ENCODE results near the gene DCLK2. TPM values are rescaled to one million over a fixed set of nuclear protein-coding genes. Genes with fewer than 3 reads are reported as not detected.

The DCLK2 gene
- total and polyA plus RNA-seq, 2 of the 8 experiments (the other 6 are each of a cell fraction or from before 2014, with no cell fraction given), result 0.32 to 0.37 TPM

- WGBS, 2 experiments (ENCODE audit: extremely low coverage in 1 of 2, insufficient coverage in 1 of 2, insufficient read length in 1 of 2, insufficient replicate concordance in 2 of 2, low coverage in 1 of 2, low lambda C conversion rate in 2 of 2, missing lambda C conversion rate in 1 of 2), result 89% methylated on average over 8 of the region's 8 CpGs; no CpG with 5 or more reads in 1 of the 2 experiments
- no peak overlapping the region for H3K9ac ChIP-seq (replicated peaks in 1 of 4; ENCODE audit: extremely low read depth in 1 of 4, low read depth in 3 of 4, low read length in 3 of 4)
- TF ChIP-seq USF2 (IDR thresholded peaks at IDR 0.05; ENCODE audit: low read length), result no peak
- TF ChIP-seq SP1 (IDR thresholded peaks at IDR 0.05; ENCODE audit: low read depth, low read length), result no peak
- TF ChIP-seq YY1 (IDR thresholded peaks at IDR 0.05; ENCODE audit: low read depth, low read length), result no peak
- TF ChIP-seq SIX5 (IDR thresholded peaks at IDR 0.05; ENCODE audit: low read depth, low read length), result no peak
- no peak for TF ChIP-seq TCF12 (IDR thresholded peaks at IDR 0.05; ENCODE audit: low read depth, low read length)
- TF ChIP-seq POLR2A (IDR thresholded peaks at IDR 0.05; ENCODE audit: control extremely low read depth in 1 of 2, low read depth in 2 of 2, low read length in 2 of 2), result no peak
- no peak for TF ChIP-seq SIRT6 (IDR thresholded peaks at IDR 0.05; ENCODE audit: low read length)
- no peak for TF ChIP-seq MAX (IDR thresholded peaks at IDR 0.05)
- TF ChIP-seq PHF8 (conservative IDR thresholded peaks at IDR 0.05; ENCODE audit: low read depth, low read length), result no peak
- no peak for TF ChIP-seq CEBPB (IDR thresholded peaks at IDR 0.05; ENCODE audit: low read depth, low read length)
- TF ChIP-seq CREB1 (IDR thresholded peaks at IDR 0.05), result no peak
- no peak for TF ChIP-seq RBBP5 (IDR thresholded peaks at IDR 0.05; ENCODE audit: borderline replicate concordance, low read depth, low read length)
Measured at GRCh38 chr4:150280975-150281374, 202.7 kb downstream of the DCLK2 start.

More at GRCh38 chr4:150280975-150281374, 202.7 kb downstream of the DCLK2 start:
- no peak overlapping the region for H2BK120ac ChIP-seq (replicated peaks; ENCODE audit: low read depth, low read length)
- no peak overlapping the region for H2AFZ ChIP-seq (ENCODE audit: low read length)
- H4K91ac ChIP-seq (replicated peaks; ENCODE audit: insufficient read length, low read length), result no peak overlapping the region
- H3K4me3 ChIP-seq (ENCODE audit: extremely low read depth in 1 of 4, insufficient read depth in 2 of 4, low read depth in 3 of 4, low read length in 4 of 4), result no peak overlapping the region
- no peaks in the 10 kb centered on the region for H3K79me2 ChIP-seq (ENCODE audit: control insufficient read depth in 1 of 2, insufficient read depth in 2 of 2, low read length in 2 of 2)
- H2BK12ac ChIP-seq (ENCODE audit: low read depth, low read length), result no peak overlapping the region
- H3K4me1 ChIP-seq (replicated peaks in 1 of 4; ENCODE audit: control insufficient read depth in 3 of 4, insufficient read depth in 4 of 4, low read length in 3 of 4), result no peaks in the 10 kb centered on the region
- DNase-seq (ENCODE audit: low read depth in 1 of 2, low spot score in 2 of 2) (no peak), FAIRE-seq (no peak)
- no peak overlapping the region for H4K5ac ChIP-seq (ENCODE audit: insufficient read length, low read depth, low read length)
- H3K4ac ChIP-seq (replicated peaks; ENCODE audit: insufficient read length, low read depth, low read length), result no peak overlapping the region
- no peak overlapping the region for H2BK20ac ChIP-seq (ENCODE audit: low read length)
- POLR2A ChIA-PET (ENCODE audit: partially characterized antibody), result interaction anchor here (0.7 kb wide), 1 partner anchor 274 kb away, joined by 3 read pairs; no protein-coding TSS in a partner anchor
- no peak overlapping the region for H3K18ac ChIP-seq (ENCODE audit: extremely low read depth, low read length)
- no peak overlapping the region for H4K8ac ChIP-seq (ENCODE audit: extremely low read depth, insufficient read depth, low read length)
- CTCF ChIA-PET (ENCODE audit: partially characterized antibody), result interaction anchor here (1.0 kb wide), 1 partner anchor 61 kb away, joined by 3 read pairs; no protein-coding TSS in a partner anchor
- no peak overlapping the region for H2BK15ac ChIP-seq (ENCODE audit: low read length)
- peaks cover 0 to 9% (median 2%) of the 10 kb centered on the region in 4 experiments; a peak in 2 of 8 replicates for H3K36me3 ChIP-seq (ENCODE audit: control insufficient read depth in 2 of 4, insufficient read depth in 4 of 4, low read length in 3 of 4)
- no peak overlapping the region for H3K56ac ChIP-seq (replicated peaks; ENCODE audit: insufficient read length, low read depth, low read length)
- H2BK5ac ChIP-seq (ENCODE audit: low read depth, low read length), result no peak overlapping the region
- no peak overlapping the region for H3K14ac ChIP-seq (ENCODE audit: insufficient read length)
- H4K20me1 ChIP-seq (replicated peaks in 1 of 2; ENCODE audit: control insufficient read depth in 1 of 2, insufficient read depth in 2 of 2, low read length in 2 of 2), result no peaks in the 10 kb centered on the region
- H3K27ac ChIP-seq (ENCODE audit: low read depth, low read length), result no peak overlapping the region
- H3K79me1 ChIP-seq (ENCODE audit: low read depth, low read length), result no peaks in the 10 kb centered on the region; the same call in 1 of the 2 replicates
- no peaks in the 10 kb centered on the region for H3K23me2 ChIP-seq (ENCODE audit: low read depth, low read length)
- no peak overlapping the region for H3K4me2 ChIP-seq (ENCODE audit: insufficient read depth in 1 of 2, low read depth in 2 of 2, low read length in 2 of 2)
- no peaks in the 10 kb centered on the region for H3K9me3 ChIP-seq (ENCODE audit: insufficient read depth in 2 of 2, low read depth in 1 of 2, low read length in 1 of 2)
- no peaks in the 10 kb centered on the region for H3K27me3 ChIP-seq (replicated peaks in 1 of 4; ENCODE audit: control insufficient read depth in 3 of 4, extremely low read depth in 1 of 4, insufficient read depth in 3 of 4, low read length in 3 of 4)
- H3K23ac ChIP-seq (ENCODE audit: insufficient read length), result no peak overlapping the region
- no peak overlapping the region for H2AK5ac ChIP-seq (ENCODE audit: low read depth, low read length)
